ENCODE results near the gene PBX3. TPM values are rescaled to one million over a fixed set of nuclear protein-coding genes. Genes with fewer than 3 reads are reported as not detected.

PBX3 gene
- total RNA-seq, 1 donor from 2014 or later: 10.6 TPM

GRCh38 chr9:125852386-125852785, 105.2 kb downstream of the PBX3 start:
- DNase-seq (ENCODE audit: low read depth): no peak
- H3K27me3 ChIP-seq (ENCODE audit: control insufficient read depth, insufficient read depth, low read length): no peaks in the 10 kb centered on the region
- H3K4me3 ChIP-seq (ENCODE audit: low read depth, low read length): no peak overlapping the region
- TF ChIP-seq CTCF (IDR thresholded peaks at IDR 0.05; ENCODE audit: insufficient read depth, low read length, poor library complexity, severe bottlenecking): no peak
- no peaks in the 10 kb centered on the region for H3K36me3 ChIP-seq (ENCODE audit: control insufficient read depth, insufficient read depth, low read length)

GRCh38 chr9:125854553-125855275, 107.5 kb downstream of the PBX3 start:
- no peak for TF ChIP-seq CTCF (IDR thresholded peaks at IDR 0.05; ENCODE audit: insufficient read depth, low read length, poor library complexity, severe bottlenecking)
- DNase-seq (ENCODE audit: low read depth): no peak
- Histone ChIP-seq H3K27me3 (ENCODE audit: control insufficient read depth, insufficient read depth, low read length) (no peaks in the 10 kb centered on the region), H3K4me3 (ENCODE audit: low read depth, low read length) (no peak overlapping the region), H3K36me3 (ENCODE audit: control insufficient read depth, insufficient read depth, low read length) (no peaks in the 10 kb centered on the region)

GRCh38 chr9:125856331-125856730, 109.2 kb downstream of the PBX3 start:
- no peak for TF ChIP-seq CTCF (IDR thresholded peaks at IDR 0.05; ENCODE audit: insufficient read depth, low read length, poor library complexity, severe bottlenecking)

GRCh38 chr9:125861405-125862058, 114.4 kb downstream of the PBX3 start:
- DNase-seq (ENCODE audit: low read depth): no peak
- no peak for TF ChIP-seq CTCF (IDR thresholded peaks at IDR 0.05; ENCODE audit: insufficient read depth, low read length, poor library complexity, severe bottlenecking)
- H3K4me3 ChIP-seq (ENCODE audit: low read depth, low read length): no peak overlapping the region
- no peaks in the 10 kb centered on the region for H3K36me3 ChIP-seq (ENCODE audit: control insufficient read depth, insufficient read depth, low read length)
- H3K27me3 ChIP-seq (ENCODE audit: control insufficient read depth, insufficient read depth, low read length): no peaks in the 10 kb centered on the region

More at GRCh38 chr9:125856331-125856730, 109.2 kb downstream of the PBX3 start:
- Histone ChIP-seq H3K4me3 (ENCODE audit: low read depth, low read length) (no peak overlapping the region), H3K36me3 (ENCODE audit: control insufficient read depth, insufficient read depth, low read length) (no peaks in the 10 kb centered on the region), H3K27me3 (ENCODE audit: control insufficient read depth, insufficient read depth, low read length) (no peaks in the 10 kb centered on the region)
- no peak for DNase-seq (ENCODE audit: low read depth)

GRCh38 chr9:125863923-125864322, 116.8 kb downstream of the PBX3 start:
- TF ChIP-seq CTCF (IDR thresholded peaks at IDR 0.05; ENCODE audit: insufficient read depth, low read length, poor library complexity, severe bottlenecking): no peak
- Histone ChIP-seq H3K4me3 (ENCODE audit: low read depth, low read length) (no peak overlapping the region), H3K36me3 (ENCODE audit: control insufficient read depth, insufficient read depth, low read length) (no peaks in the 10 kb centered on the region), H3K27me3 (ENCODE audit: control insufficient read depth, insufficient read depth, low read length) (no peaks in the 10 kb centered on the region)
- no peak for DNase-seq (ENCODE audit: low read depth)

Data from kidney epithelial cell (primary cell).